Fibroblast of the aortic adventitia (primary cell): ENCODE results near the gene CBX1. TPM values are rescaled to one million over a fixed set of nuclear protein-coding genes. Genes with fewer than 3 reads are reported as not detected.

Experiments used
- DNase-seq: peaks from one replicate; pipeline ENCODE4 v3.0.0-alpha.2; 2010; ENCODE audit warnings: low read depth
- H3K4me3 ChIP-seq: 2 replicates; pipeline ENCODE4 v1.5.1; 2011; ENCODE audit warnings: low read depth, mild to moderate bottlenecking, control low read depth, low read length, moderate library complexity
- CTCF ChIP-seq: IDR thresholded peaks from 2 replicates; pipeline ENCODE4 v1.5.1; 2011; ENCODE audit warnings: mild to moderate bottlenecking, low read length, control low read depth, inconsistent platforms; ENCODE audit not compliant: insufficient read depth
- total RNA-seq: library from RNA; depleted of rRNA; stranded (reverse); fragments of >200 nt; gene quantifications from 2 replicates; pipeline ENCODE4 v1.2.3, GENCODE V29; 2012; ENCODE audit warnings: low replicate concordance

Gene CBX1
- total RNA-seq, 1 donor = 49.2 TPM

GRCh38 chr17:48047113-48047740 is 54.1 kb downstream of the CBX1 start:
- TF ChIP-seq CTCF = no peak
- no peak for DNase-seq
- H3K4me3 ChIP-seq = peak overlapping the region; percentile 94

- no peak overlapping the region for H3K4me3 ChIP-seq
- no peak for DNase-seq
- no peak for TF ChIP-seq CTCF
Measured at GRCh38 chr17:48046296-48046695, 55.0 kb downstream of the CBX1 start.

- no peak for TF ChIP-seq CTCF
- DNase-seq = no peak
- no peak overlapping the region for H3K4me3 ChIP-seq
Measured at GRCh38 chr17:48045316-48046001, 55.8 kb downstream of the CBX1 start.

- no peak for TF ChIP-seq CTCF
- H3K4me3 ChIP-seq = no peak overlapping the region
- no peak for DNase-seq
Measured at GRCh38 chr17:48044851-48045250, 56.4 kb downstream of the CBX1 start.

- DNase-seq = no peak
- TF ChIP-seq CTCF = no peak
- no peak overlapping the region for H3K4me3 ChIP-seq
Measured at GRCh38 chr17:48043176-48043575, 58.1 kb downstream of the CBX1 start.

- TF ChIP-seq CTCF = no peak
- no peak overlapping the region for H3K4me3 ChIP-seq
- no peak for DNase-seq
Measured at GRCh38 chr17:48038687-48039086, 62.6 kb downstream of the CBX1 start.
